ENCODE results near the gene POLG. TPM values are rescaled to one million over a fixed set of nuclear protein-coding genes. Genes with fewer than 3 reads are reported as not detected.
A peak's percentile ranks its signal among the peaks of the same experiment; 100 is the strongest.

Gene POLG
- total RNA-seq, 2 experiments from 2014 or later: 139 to 140 TPM

DNA sequence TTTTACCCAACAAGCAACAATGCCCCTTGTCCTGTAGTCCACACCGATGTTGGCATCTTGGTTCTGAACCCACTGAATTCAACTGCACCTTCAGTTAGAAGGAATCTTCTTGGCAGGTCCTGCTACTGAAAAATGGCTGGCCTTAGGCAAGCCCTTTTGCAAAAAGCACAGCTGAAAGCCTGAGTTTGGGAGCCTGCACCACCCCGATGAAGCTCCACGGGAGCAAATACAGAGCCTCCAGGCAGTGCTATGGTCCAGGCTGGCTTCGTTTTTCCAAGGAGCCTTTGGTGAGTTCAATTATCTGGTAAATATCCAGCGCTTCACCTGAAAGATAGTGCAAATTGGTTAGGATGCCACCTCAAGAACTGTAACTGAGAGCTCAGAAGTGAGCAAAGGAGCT is 18.1 kb downstream of the POLG start:
- no peak overlapping the region for H3K27ac ChIP-seq (ENCODE audit: low read depth in 1 of 2, low read length in 2 of 2)
- H3K27me3 ChIP-seq (ENCODE audit: control insufficient read depth in 1 of 2, insufficient read depth in 2 of 2, low read length in 2 of 2): no peaks in the 10 kb centered on the region
- TF ChIP-seq, protein P1, sequence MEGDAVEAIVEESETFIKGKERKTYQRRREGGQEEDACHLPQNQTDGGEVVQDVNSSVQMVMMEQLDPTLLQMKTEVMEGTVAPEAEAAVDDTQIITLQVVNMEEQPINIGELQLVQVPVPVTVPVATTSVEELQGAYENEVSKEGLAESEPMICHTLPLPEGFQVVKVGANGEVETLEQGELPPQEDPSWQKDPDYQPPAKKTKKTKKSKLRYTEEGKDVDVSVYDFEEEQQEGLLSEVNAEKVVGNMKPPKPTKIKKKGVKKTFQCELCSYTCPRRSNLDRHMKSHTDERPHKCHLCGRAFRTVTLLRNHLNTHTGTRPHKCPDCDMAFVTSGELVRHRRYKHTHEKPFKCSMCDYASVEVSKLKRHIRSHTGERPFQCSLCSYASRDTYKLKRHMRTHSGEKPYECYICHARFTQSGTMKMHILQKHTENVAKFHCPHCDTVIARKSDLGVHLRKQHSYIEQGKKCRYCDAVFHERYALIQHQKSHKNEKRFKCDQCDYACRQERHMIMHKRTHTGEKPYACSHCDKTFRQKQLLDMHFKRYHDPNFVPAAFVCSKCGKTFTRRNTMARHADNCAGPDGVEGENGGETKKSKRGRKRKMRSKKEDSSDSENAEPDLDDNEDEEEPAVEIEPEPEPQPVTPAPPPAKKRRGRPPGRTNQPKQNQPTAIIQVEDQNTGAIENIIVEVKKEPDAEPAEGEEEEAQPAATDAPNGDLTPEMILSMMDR (IDR thresholded peaks at IDR 0.05): no peak
- H3K9me3 ChIP-seq (ENCODE audit: control insufficient read depth in 1 of 2, insufficient read depth in 1 of 2, low read length in 2 of 2): no peaks in the 10 kb centered on the region
- DNase-seq: no peak
- no peak overlapping the region for H3K4me3 Mint-ChIP-seq
- H3K27me3 Mint-ChIP-seq: no peaks in the 10 kb centered on the region
- peaks cover 67% of the 10 kb centered on the region for H3K36me3 ChIP-seq (ENCODE audit: insufficient read depth, low read length)
- intact Hi-C loops (cut with DNase I, micrococcal nuclease): no loop called here
- H3K4me1 Mint-ChIP-seq (ENCODE audit: low read depth): peaks cover 6% of the 10 kb centered on the region
- no peak for ATAC-seq (ENCODE audit: poor library complexity)
- H3K27ac Mint-ChIP-seq: no peak overlapping the region
- POLR2A ChIA-PET: interaction anchor here (1.2 to 1.3 kb wide), 2 partner anchors 14 to 19 kb away, joined by 3 to 4 read pairs; no protein-coding TSS in a partner anchor
- no peaks in the 10 kb centered on the region for H3K4me1 ChIP-seq (ENCODE audit: insufficient read depth, low read length)
- peaks cover 75% of the 10 kb centered on the region for H3K36me3 Mint-ChIP-seq (ENCODE audit: low read depth)
- CTCF ChIA-PET: no interaction called here
- no peaks in the 10 kb centered on the region for H3K9me3 Mint-ChIP-seq
- no peak overlapping the region for H3K4me3 ChIP-seq (ENCODE audit: low read length)

DNA sequence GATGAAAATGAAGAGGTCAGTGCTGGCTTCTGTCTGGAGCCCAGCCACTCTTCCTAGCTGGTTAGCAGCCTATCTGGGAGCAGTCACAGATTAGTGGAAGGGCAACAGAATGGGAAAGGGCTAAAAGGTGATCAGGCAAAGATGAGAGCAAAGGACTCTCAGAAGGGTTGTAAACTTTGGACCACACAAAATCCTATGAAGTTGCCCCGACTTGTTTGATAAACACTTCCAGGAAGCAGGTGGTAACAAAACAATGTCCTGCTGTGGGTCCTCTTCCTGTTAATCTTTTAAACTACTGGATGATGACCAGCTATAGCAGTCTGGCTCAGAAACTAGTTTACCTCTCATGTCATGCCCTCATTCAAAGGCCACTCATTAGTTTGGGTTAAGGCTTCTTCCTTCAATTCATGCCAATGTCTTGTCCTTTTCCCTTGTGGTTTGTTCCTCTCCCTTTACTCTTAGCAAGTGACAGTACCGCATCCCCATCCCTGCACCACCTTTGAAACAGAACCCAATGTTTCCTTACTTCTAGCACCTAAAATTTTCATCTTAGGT is 19.2 kb downstream of the POLG start:
- TF ChIP-seq, protein P1 (IDR thresholded peaks at IDR 0.05): no peak
- H3K4me3 Mint-ChIP-seq: no peak overlapping the region
- H3K9me3 Mint-ChIP-seq: no peaks in the 10 kb centered on the region
- H3K36me3 Mint-ChIP-seq (ENCODE audit: low read depth): peaks cover 67% of the 10 kb centered on the region
- H3K4me1 ChIP-seq (ENCODE audit: insufficient read depth, low read length): no peaks in the 10 kb centered on the region
- DNase-seq: no peak
- POLR2A ChIA-PET: no interaction called here
- CTCF ChIA-PET: no interaction called here
- no peaks in the 10 kb centered on the region for H3K9me3 ChIP-seq (ENCODE audit: control insufficient read depth in 1 of 2, insufficient read depth in 1 of 2, low read length in 2 of 2)
- peaks cover 57% of the 10 kb centered on the region for H3K36me3 ChIP-seq (ENCODE audit: insufficient read depth, low read length)
- intact Hi-C loops (cut with DNase I, micrococcal nuclease): no loop called here
- no peak for ATAC-seq (ENCODE audit: poor library complexity)
- H3K27ac Mint-ChIP-seq: peak overlapping the region; percentile 28
- H3K27me3 Mint-ChIP-seq: no peaks in the 10 kb centered on the region
- H3K4me3 ChIP-seq (ENCODE audit: low read length): no peak overlapping the region
- H3K4me1 Mint-ChIP-seq (ENCODE audit: low read depth): peaks cover 7% of the 10 kb centered on the region
- H3K27ac ChIP-seq (ENCODE audit: low read depth in 1 of 2, low read length in 2 of 2): no peak overlapping the region
- no peaks in the 10 kb centered on the region for H3K27me3 ChIP-seq (ENCODE audit: control insufficient read depth in 1 of 2, insufficient read depth in 2 of 2, low read length in 2 of 2)

DNA sequence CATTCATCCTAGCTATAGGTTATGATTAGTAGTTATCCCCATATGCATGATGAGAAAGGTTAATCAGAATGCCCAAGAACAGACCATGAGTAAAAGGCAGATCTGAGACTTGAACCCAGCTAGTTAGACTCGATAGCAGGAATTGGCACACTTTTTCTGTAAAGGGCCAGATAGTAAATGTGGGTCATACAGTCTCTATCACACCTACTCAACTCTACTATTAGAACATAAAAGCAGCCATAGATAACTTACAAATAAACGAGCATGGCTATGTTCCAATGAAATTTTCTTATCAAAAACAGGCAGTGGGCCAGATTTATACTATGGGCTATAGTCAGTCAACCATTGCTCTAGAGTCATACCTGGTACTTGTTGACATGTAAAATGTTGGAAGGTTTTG is 24.6 kb downstream of the POLG start:
- Histone ChIP-seq H3K4me3 (ENCODE audit: low read length) (no peak overlapping the region), H3K4me1 (ENCODE audit: insufficient read depth, low read length) (no peaks in the 10 kb centered on the region), H3K36me3 (ENCODE audit: insufficient read depth, low read length) (peaks cover 19% of the 10 kb centered on the region), H3K27ac (ENCODE audit: low read depth in 1 of 2, low read length in 2 of 2) (no peak overlapping the region), H3K27me3 (ENCODE audit: control insufficient read depth in 1 of 2, insufficient read depth in 2 of 2, low read length in 2 of 2) (no peaks in the 10 kb centered on the region), H3K9me3 (ENCODE audit: control insufficient read depth in 1 of 2, insufficient read depth in 1 of 2, low read length in 2 of 2) (no peaks in the 10 kb centered on the region)
- TF ChIP-seq, protein P1 (IDR thresholded peaks at IDR 0.05): no peak
- ChIA-PET CTCF (no interaction called here), POLR2A (interaction anchor here (1.0 kb wide), 1 partner anchor 17 kb away, joined by 3 read pairs; no protein-coding TSS in a partner anchor)
- Mint-ChIP-seq H3K36me3 (ENCODE audit: low read depth) (peaks cover 15% of the 10 kb centered on the region), H3K4me1 (ENCODE audit: low read depth) (peaks cover 7% of the 10 kb centered on the region), H3K27me3 (no peaks in the 10 kb centered on the region), H3K27ac (peak overlapping the region; percentile 61), H3K9me3 (no peaks in the 10 kb centered on the region), H3K4me3 (no peak overlapping the region)
- no peak for ATAC-seq (ENCODE audit: poor library complexity)
- intact Hi-C loops (cut with DNase I, micrococcal nuclease): no loop called here
- DNase-seq: no peak

Measured in CD4-positive, alpha-beta T cell (primary cell).